ENCODE measurements around the gene SIDT1.

SIDT1 gene

GRCh38 chr3:113602836-113603235, 70.5 kb downstream of the SIDT1 start:
- no peak for DNase-seq (ENCODE audit: low spot score)

GRCh38 chr3:113606539-113607218, 74.3 kb downstream of the SIDT1 start:
- ChIA-PET CTCF (no interaction called here), POLR2A (ENCODE audit: low non-redundant PET) (no interaction called here)
- no peak for DNase-seq (ENCODE audit: low spot score)
- H3K27ac ChIP-seq, result no peak overlapping the region
- no peak for TF ChIP-seq CTCF (conservative IDR thresholded peaks at IDR 0.05; ENCODE audit: low read depth)

More at GRCh38 chr3:113602836-113603235, 70.5 kb downstream of the SIDT1 start:
- H3K27ac ChIP-seq, result no peak overlapping the region
- ChIA-PET POLR2A (ENCODE audit: low non-redundant PET) (no interaction called here), CTCF (no interaction called here)
- no peak for TF ChIP-seq CTCF (conservative IDR thresholded peaks at IDR 0.05; ENCODE audit: low read depth)

- TF ChIP-seq CTCF (conservative IDR thresholded peaks at IDR 0.05; ENCODE audit: low read depth), result no peak
- H3K27ac ChIP-seq, result no peak overlapping the region
- ChIA-PET POLR2A (ENCODE audit: low non-redundant PET) (no interaction called here), CTCF (interaction anchor here (0.6 kb wide), 1 partner anchor 9 kb away, joined by 3 read pairs; no protein-coding TSS in a partner anchor)
- DNase-seq (ENCODE audit: low spot score), result no peak
These were observed 74.9 kb downstream of the SIDT1 start for GRCh38 chr3:113607219-113607596.

- ChIA-PET POLR2A (ENCODE audit: low non-redundant PET) (no interaction called here), CTCF (no interaction called here)
- no peak for TF ChIP-seq CTCF (conservative IDR thresholded peaks at IDR 0.05; ENCODE audit: low read depth)
- H3K27ac ChIP-seq, result no peak overlapping the region
- no peak for DNase-seq (ENCODE audit: low spot score)
These were observed 82.0 kb downstream of the SIDT1 start for GRCh38 chr3:113614402-113614801.

GRCh38 chr3:113615976-113616375, 83.6 kb downstream of the SIDT1 start:
- H3K27ac ChIP-seq, result no peak overlapping the region
- ChIA-PET CTCF (interaction anchor here (0.6 to 0.9 kb wide), 3 partner anchors 8 to 120 kb away, joined by 3 read pairs; no protein-coding TSS in a partner anchor), POLR2A (ENCODE audit: low non-redundant PET) (no interaction called here)
- TF ChIP-seq CTCF (conservative IDR thresholded peaks at IDR 0.05; ENCODE audit: low read depth), result no peak
- DNase-seq (ENCODE audit: low spot score), result no peak

GRCh38 chr3:113617726-113618125, 85.4 kb downstream of the SIDT1 start:
- ChIA-PET POLR2A (ENCODE audit: low non-redundant PET) (no interaction called here), CTCF (interaction anchor here (1.3 kb wide), 1 partner anchor 122 kb away, joined by 3 read pairs; no protein-coding TSS in a partner anchor)
- TF ChIP-seq CTCF (conservative IDR thresholded peaks at IDR 0.05; ENCODE audit: low read depth), result no peak
- H3K27ac ChIP-seq, result no peak overlapping the region
- DNase-seq (ENCODE audit: low spot score), result no peak

Measured in RWPE1 (cell line).